Esophagus muscularis mucosa (tissue), 4 donors: ENCODE measurements around the gene IRX2. TPM values are rescaled to one million over a fixed set of nuclear protein-coding genes. Genes with fewer than 3 reads are reported as not detected.
A peak's percentile ranks its signal among the peaks of the same experiment; 100 is the strongest.

ENCODE experiments used
- DNase-seq: peaks from one replicate; pipeline ENCODE4 v3.0.0-alpha.2; 2017; ENCODE audit errors: extremely low spot score
- H3K27ac ChIP-seq, 4 donors: fragments of 200-600 bp; sonication (generic); replicated peaks in 1 of 4; 1 replicate in 3 of 4; 2 replicates in 1 of 4; pipeline ENCODE4 v1.5.1; 2016 to 2019; ENCODE audit warnings: mild to moderate bottlenecking in 1 of 4
- H3K27me3 ChIP-seq, 4 donors: fragments of 200-600 bp; sonication (generic); one replicate each; pipeline versions ENCODE4 v1.5.1 to v1.6.0; 2016 to 2019
- H3K36me3 ChIP-seq, 4 donors: fragments of 200-600 bp; sonication (generic); one replicate each; pipeline ENCODE4 v1.5.1; 2016 to 2019
- H3K4me1 ChIP-seq, 4 donors: fragments of 200-600 bp; sonication (generic); one replicate each; pipeline ENCODE4 v1.5.1; 2016 to 2019
- H3K4me3 ChIP-seq, 4 donors: fragments of 200-600 bp; sonication (generic); 1 replicate in 2 of 4; 2 replicates in 2 of 4; pipeline ENCODE4 v1.5.1; 2016 to 2019; ENCODE audit warnings: mild to moderate bottlenecking in 4 of 4, moderate library complexity in 1 of 4
- H3K9me3 ChIP-seq, 4 donors: fragments of 200-600 bp; sonication (generic); 1 replicate in 3 of 4; 2 replicates in 1 of 4; pipeline ENCODE4 v1.5.1; 2016 to 2019
- EP300 ChIP-seq: sonication (generic); formaldehyde crosslinking; IDR thresholded peaks from one replicate; pipeline ENCODE4 v1.6.1; 2017; ENCODE audit warnings: antibody characterized with exemption
- POLR2A ChIP-seq: fragments of 450-650 bp; IDR thresholded peaks from one replicate; pipeline ENCODE4 v1.6.1; 2017; ENCODE audit warnings: antibody characterized with exemption, moderate library complexity, mild to moderate bottlenecking, low read depth
- POLR2AphosphoS5 ChIP-seq, 2 donors: sonication (generic); formaldehyde crosslinking; IDR thresholded peaks; one replicate each; pipeline ENCODE4 v1.6.1; 2017; ENCODE audit warnings: antibody characterized with exemption in 2 of 2
- WGBS: methylation state at CpG from one replicate; pipeline ENCODE4 v1.1.5; 2018; 5-methylcytosine and 5-hydroxymethylcytosine counted together
- intact Hi-C: fragments of 100-400 bp; cut with DNase I; formaldehyde crosslinking; loops from one replicate; pipeline ENCODE4 v1.15.1; 2023
- total RNA-seq, 4 donors: library from RNA; depleted of rRNA; stranded (reverse); fragments of >200 nt; gene quantifications; one replicate each; pipeline versions ENCODE4 v1.1.0 to v1.2.1, GENCODE V29; 2016
- TF ChIP-seq, protein P1 (sequence below), 3 experiments: fragments of 200-600 bp in 2 of 3; fragments of 450-650 bp in 1 of 3; sonication (generic) in 2 of 3; IDR thresholded peaks; one replicate each; pipeline ENCODE4 v1.5.1; 2017 to 2019; ENCODE audit warnings: antibody characterized with exemption in 3 of 3, mild to moderate bottlenecking in 2 of 3, moderate library complexity in 1 of 3

Gene IRX2
- total RNA-seq, 4 donors from 2014 or later, result 0.17 to 0.26 TPM; not detected in 2

- peaks cover 0 to 7% (median 0%) of the 10 kb centered on the region in 4 donors for H3K9me3 ChIP-seq
- H3K4me3 ChIP-seq, result no peak overlapping the region
- H3K27me3 ChIP-seq, result peaks cover 0 to 16% (median 0%) of the 10 kb centered on the region in 4 donors
- 74% methylated on average over 3 of the region's 3 CpGs for WGBS
- no peak for DNase-seq
- intact Hi-C loops, result no loop called here
- TF ChIP-seq POLR2A, result no peak
- TF ChIP-seq, protein P1, sequence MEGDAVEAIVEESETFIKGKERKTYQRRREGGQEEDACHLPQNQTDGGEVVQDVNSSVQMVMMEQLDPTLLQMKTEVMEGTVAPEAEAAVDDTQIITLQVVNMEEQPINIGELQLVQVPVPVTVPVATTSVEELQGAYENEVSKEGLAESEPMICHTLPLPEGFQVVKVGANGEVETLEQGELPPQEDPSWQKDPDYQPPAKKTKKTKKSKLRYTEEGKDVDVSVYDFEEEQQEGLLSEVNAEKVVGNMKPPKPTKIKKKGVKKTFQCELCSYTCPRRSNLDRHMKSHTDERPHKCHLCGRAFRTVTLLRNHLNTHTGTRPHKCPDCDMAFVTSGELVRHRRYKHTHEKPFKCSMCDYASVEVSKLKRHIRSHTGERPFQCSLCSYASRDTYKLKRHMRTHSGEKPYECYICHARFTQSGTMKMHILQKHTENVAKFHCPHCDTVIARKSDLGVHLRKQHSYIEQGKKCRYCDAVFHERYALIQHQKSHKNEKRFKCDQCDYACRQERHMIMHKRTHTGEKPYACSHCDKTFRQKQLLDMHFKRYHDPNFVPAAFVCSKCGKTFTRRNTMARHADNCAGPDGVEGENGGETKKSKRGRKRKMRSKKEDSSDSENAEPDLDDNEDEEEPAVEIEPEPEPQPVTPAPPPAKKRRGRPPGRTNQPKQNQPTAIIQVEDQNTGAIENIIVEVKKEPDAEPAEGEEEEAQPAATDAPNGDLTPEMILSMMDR (IDR thresholded peaks at IDR 0.05), result no peak
- TF ChIP-seq EP300, result no peak
- TF ChIP-seq POLR2AphosphoS5 (IDR thresholded peaks at IDR 0.05), result no peak
- no peaks in the 10 kb centered on the region for H3K36me3 ChIP-seq
- no peak overlapping the region for H3K27ac ChIP-seq
- no peaks in the 10 kb centered on the region for H3K4me1 ChIP-seq
Observed at GRCh38 chr5:2782658-2783057, 31.2 kb upstream of the IRX2 start.

- peaks cover 0 to 5% (median 0%) of the 10 kb centered on the region in 4 donors for H3K9me3 ChIP-seq
- no peak overlapping the region for H3K4me3 ChIP-seq
- no peak overlapping the region for H3K27ac ChIP-seq
- intact Hi-C loops, result no loop called here
- no peak for TF ChIP-seq POLR2AphosphoS5 (IDR thresholded peaks at IDR 0.05)
- no peak for TF ChIP-seq EP300
- TF ChIP-seq, protein P1 (IDR thresholded peaks at IDR 0.05), result no peak
- no peak for TF ChIP-seq POLR2A
- peaks cover 0 to 11% (median 0%) of the 10 kb centered on the region in 4 donors for H3K27me3 ChIP-seq
- WGBS, result 72% methylated on average over 11 of the region's 11 CpGs
- no peaks in the 10 kb centered on the region for H3K36me3 ChIP-seq
- DNase-seq, result no peak
- H3K4me1 ChIP-seq, result no peaks in the 10 kb centered on the region
Observed at GRCh38 chr5:2780421-2781171, 29.1 kb upstream of the IRX2 start.

DNA sequence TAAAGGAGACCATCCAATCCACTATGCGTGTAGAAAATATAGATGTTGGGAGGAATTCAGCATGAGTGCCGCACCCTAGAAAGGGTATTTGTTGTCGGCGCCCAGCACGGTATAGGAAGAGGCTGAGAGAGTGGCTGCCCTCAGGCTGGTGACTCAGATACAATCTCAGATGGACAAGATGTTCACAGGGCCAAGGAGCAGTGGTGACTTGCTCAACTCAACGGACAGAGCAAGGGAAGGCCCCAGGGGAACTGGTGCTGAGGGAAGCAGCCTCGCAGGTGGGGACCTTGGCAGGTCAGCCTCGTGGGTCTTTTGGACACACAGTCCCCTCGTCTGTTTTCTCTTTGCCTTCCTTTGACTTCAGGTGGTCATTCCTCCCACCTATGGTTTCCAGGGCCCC, 28.0 kb upstream of the IRX2 start:
- Histone ChIP-seq H3K9me3 (no peaks in the 10 kb centered on the region), H3K27ac (no peak overlapping the region), H3K4me3 (no peak overlapping the region), H3K27me3 (peaks cover 0 to 11% (median 0%) of the 10 kb centered on the region in 4 donors), H3K36me3 (no peaks in the 10 kb centered on the region), H3K4me1 (no peaks in the 10 kb centered on the region)
- WGBS, result 72% methylated on average over 9 of the region's 9 CpGs
- peak; percentile 84 for DNase-seq
- TF ChIP-seq, protein P1 (IDR thresholded peaks at IDR 0.05), result no peak
- no peak for TF ChIP-seq POLR2AphosphoS5 (IDR thresholded peaks at IDR 0.05)
- no peak for TF ChIP-seq EP300
- no peak for TF ChIP-seq POLR2A
- intact Hi-C loops, result no loop called here

DNA sequence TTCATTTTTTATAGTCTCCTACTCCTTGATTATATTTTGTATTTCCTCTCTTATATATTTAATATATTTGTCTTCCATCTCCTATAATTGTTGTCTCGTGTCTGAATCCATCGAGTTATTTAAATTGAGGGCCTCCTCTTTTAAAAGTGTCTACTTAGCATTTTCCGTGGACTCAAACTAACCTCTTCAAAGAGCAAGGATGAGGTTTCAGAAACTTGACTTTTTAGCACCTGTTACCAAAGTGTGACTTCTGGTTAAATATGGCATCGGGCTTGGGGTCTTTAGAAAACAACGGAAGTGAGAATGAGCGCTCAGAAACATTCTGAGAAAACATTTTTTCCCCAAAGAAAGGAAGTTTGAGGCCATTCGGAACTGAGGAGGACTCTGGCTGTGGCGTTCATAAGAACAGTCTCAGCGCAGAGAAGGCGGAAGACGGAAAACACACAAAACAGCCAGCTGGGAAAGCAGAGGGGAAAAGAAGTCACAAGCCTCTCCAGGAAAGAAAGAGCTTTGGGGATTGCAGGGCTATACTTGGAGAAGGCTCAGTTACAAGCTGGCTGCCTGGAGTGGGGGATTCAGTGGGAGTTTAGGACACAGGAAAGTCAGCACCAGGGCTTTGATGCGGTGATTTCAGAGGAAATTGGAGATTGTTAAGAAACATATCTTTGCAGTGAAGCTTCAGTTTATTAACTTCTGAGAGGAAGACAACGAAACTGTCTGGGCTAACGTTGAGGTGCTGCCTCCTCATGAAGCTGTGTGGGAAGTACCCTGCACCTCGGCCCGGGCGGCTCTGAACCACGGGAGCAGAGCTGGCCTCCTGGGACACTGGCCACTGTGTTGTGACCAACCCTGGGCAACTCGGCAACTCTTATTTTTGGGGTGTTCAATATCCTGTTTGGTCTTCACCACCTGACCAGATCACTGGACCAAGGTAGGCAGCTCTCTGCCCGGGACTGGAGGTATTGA, 25.1 kb upstream of the IRX2 start:
- H3K36me3 ChIP-seq, result no peaks in the 10 kb centered on the region
- H3K27ac ChIP-seq, result no peak overlapping the region
- 64% methylated on average over 20 of the region's 20 CpGs for WGBS
- H3K9me3 ChIP-seq, result no peaks in the 10 kb centered on the region
- H3K27me3 ChIP-seq, result peaks cover 0 to 28% (median 0%) of the 10 kb centered on the region in 4 donors
- H3K4me1 ChIP-seq, result no peaks in the 10 kb centered on the region
- no peak for TF ChIP-seq POLR2A
- TF ChIP-seq EP300, result no peak
- no peak for TF ChIP-seq POLR2AphosphoS5 (IDR thresholded peaks at IDR 0.05)
- TF ChIP-seq, protein P1 (IDR thresholded peaks at IDR 0.05), result no peak
- DNase-seq, result peak; percentile 81
- no peak overlapping the region for H3K4me3 ChIP-seq
- intact Hi-C loops, result no loop called here
